Lower leg skin (tissue), 3 donors: Measurements from ENCODE around the gene C1QTNF5.

Experiments
- POLR2A ChIP-seq, 2 donors: fragments of 450-650 bp; IDR thresholded peaks; one replicate each; pipeline ENCODE4 v1.6.1; 2016 to 2017; ENCODE audit warnings: antibody characterized with exemption in 2 of 2, mild to moderate bottlenecking in 1 of 2, moderate library complexity in 1 of 2
- TF ChIP-seq, protein P1 (sequence below), 3 donors: fragments of 450-650 bp; IDR thresholded peaks; one replicate each; pipeline ENCODE4 v1.5.1; 2016; ENCODE audit warnings: antibody characterized with exemption in 3 of 3, mild to moderate bottlenecking in 3 of 3, moderate library complexity in 2 of 3

DNA sequence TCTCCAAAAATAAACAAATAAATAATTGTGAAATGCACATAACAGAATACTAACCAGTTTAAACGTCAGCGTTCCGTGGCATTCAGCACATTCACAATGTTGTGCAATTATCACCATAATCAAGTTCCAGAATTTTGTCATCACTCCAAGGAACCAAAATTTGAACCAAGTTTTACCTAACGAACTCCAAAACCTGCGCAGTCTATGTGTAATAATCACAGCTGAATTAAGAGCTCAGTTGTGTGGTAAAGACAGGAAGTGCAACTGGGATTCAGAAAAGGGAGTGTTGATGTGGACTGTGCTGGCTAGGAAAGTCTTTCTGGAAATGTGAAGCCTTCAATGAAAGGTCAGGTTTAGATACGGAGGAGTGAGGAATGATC lies 18.3 kb downstream of the C1QTNF5 start:
- no peak for TF ChIP-seq POLR2A (IDR thresholded peaks at IDR 0.05)
- TF ChIP-seq, protein P1, sequence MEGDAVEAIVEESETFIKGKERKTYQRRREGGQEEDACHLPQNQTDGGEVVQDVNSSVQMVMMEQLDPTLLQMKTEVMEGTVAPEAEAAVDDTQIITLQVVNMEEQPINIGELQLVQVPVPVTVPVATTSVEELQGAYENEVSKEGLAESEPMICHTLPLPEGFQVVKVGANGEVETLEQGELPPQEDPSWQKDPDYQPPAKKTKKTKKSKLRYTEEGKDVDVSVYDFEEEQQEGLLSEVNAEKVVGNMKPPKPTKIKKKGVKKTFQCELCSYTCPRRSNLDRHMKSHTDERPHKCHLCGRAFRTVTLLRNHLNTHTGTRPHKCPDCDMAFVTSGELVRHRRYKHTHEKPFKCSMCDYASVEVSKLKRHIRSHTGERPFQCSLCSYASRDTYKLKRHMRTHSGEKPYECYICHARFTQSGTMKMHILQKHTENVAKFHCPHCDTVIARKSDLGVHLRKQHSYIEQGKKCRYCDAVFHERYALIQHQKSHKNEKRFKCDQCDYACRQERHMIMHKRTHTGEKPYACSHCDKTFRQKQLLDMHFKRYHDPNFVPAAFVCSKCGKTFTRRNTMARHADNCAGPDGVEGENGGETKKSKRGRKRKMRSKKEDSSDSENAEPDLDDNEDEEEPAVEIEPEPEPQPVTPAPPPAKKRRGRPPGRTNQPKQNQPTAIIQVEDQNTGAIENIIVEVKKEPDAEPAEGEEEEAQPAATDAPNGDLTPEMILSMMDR (IDR thresholded peaks at IDR 0.05) = no peak
